Measurements from ENCODE around the gene TTC28. TPM values are rescaled to one million over a fixed set of nuclear protein-coding genes. Genes with fewer than 3 reads are reported as not detected.

TTC28 gene
- total and polyA plus RNA-seq, 8 donors: 2.2 to 18.6 (median 11.5) TPM

- ATAC-seq (no peak), DNase-seq (peak in 3 of 6 donors; percentile 9 to 35 (median 10)), FAIRE-seq (no peak)
- TF ChIP-seq, protein P1, sequence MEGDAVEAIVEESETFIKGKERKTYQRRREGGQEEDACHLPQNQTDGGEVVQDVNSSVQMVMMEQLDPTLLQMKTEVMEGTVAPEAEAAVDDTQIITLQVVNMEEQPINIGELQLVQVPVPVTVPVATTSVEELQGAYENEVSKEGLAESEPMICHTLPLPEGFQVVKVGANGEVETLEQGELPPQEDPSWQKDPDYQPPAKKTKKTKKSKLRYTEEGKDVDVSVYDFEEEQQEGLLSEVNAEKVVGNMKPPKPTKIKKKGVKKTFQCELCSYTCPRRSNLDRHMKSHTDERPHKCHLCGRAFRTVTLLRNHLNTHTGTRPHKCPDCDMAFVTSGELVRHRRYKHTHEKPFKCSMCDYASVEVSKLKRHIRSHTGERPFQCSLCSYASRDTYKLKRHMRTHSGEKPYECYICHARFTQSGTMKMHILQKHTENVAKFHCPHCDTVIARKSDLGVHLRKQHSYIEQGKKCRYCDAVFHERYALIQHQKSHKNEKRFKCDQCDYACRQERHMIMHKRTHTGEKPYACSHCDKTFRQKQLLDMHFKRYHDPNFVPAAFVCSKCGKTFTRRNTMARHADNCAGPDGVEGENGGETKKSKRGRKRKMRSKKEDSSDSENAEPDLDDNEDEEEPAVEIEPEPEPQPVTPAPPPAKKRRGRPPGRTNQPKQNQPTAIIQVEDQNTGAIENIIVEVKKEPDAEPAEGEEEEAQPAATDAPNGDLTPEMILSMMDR (IDR thresholded peaks at IDR 0.05): no peak
- Histone ChIP-seq H3K4me3 (no peak overlapping the region), H3K27me3 (no peaks in the 10 kb centered on the region), H3K36me3 (no peaks in the 10 kb centered on the region), H3K27ac (no peak overlapping the region), H3K9me3 (no peaks in the 10 kb centered on the region), H3K4me1 (no peaks in the 10 kb centered on the region)
- intact Hi-C loops (cut with DNase I): no loop called here
- 92 to 93% methylated on average over 4 of the region's 4 CpGs for WGBS, 2 donors
Measured at GRCh38 chr22:28017859-28018258, 661.8 kb downstream of the TTC28 start.

GRCh38 chr22:28017558-28017820 lies 662.2 kb downstream of the TTC28 start:
- Histone ChIP-seq H3K4me1 (no peaks in the 10 kb centered on the region), H3K9me3 (no peaks in the 10 kb centered on the region), H3K27ac (no peak overlapping the region), H3K36me3 (no peaks in the 10 kb centered on the region), H3K27me3 (no peaks in the 10 kb centered on the region), H3K4me3 (no peak overlapping the region)
- no peak for FAIRE-seq
- intact Hi-C loops (cut with DNase I): no loop called here
- no peak for ATAC-seq
- TF ChIP-seq, protein P1 (IDR thresholded peaks at IDR 0.05): no peak
- no peak for DNase-seq
- 94 to 96% methylated on average over 2 of the region's 2 CpGs for WGBS, 2 donors

DNA sequence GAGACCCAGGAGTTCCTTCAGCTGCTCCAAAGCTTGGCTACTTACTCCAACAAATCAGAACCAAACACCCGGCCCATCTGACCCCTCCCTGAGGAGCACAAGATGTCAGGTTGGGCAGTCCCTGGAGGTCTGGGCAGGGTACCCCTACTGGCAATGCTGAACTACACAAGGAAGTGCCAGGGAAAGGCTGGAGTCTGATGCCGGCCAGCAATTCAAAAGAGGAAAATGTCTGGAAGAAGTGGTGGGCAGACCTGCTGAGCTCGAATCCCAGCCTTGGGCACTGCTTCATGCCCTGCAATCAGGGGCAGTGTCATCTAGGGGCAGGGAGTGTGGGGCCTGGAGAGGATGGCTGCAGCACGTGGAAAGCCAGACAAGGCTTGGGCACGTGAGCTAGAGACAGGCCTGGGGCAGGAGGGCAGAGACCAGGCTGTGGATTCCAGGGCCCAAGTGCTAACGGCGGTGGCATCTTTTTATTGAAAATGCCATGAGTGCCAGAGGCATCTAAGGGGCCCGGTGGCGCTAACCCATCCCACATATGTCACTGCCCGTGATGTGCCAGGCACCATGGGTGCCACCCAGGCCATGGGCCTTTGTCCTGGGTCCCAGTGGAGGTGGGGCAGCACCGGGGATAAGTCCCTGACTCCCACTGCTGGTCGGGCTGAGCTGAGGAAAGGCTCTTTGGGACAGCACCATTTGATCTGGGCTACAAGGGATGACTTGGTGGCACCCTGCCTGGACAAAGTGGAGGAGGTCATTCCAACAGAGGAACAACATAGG lies 662.7 kb downstream of the TTC28 start:
- FAIRE-seq (no peak), DNase-seq (peak in 2 of 6 donors; percentile 12 to 43), ATAC-seq (no peak)
- WGBS, 2 donors: 91 to 92% methylated on average over 12 of the region's 12 CpGs
- TF ChIP-seq, protein P1 (IDR thresholded peaks at IDR 0.05): no peak
- Histone ChIP-seq H3K9me3 (no peaks in the 10 kb centered on the region), H3K27me3 (no peaks in the 10 kb centered on the region), H3K27ac (no peak overlapping the region), H3K4me1 (no peaks in the 10 kb centered on the region), H3K4me3 (no peak overlapping the region), H3K36me3 (no peaks in the 10 kb centered on the region)
- intact Hi-C loops (cut with DNase I): no loop called here

DNA sequence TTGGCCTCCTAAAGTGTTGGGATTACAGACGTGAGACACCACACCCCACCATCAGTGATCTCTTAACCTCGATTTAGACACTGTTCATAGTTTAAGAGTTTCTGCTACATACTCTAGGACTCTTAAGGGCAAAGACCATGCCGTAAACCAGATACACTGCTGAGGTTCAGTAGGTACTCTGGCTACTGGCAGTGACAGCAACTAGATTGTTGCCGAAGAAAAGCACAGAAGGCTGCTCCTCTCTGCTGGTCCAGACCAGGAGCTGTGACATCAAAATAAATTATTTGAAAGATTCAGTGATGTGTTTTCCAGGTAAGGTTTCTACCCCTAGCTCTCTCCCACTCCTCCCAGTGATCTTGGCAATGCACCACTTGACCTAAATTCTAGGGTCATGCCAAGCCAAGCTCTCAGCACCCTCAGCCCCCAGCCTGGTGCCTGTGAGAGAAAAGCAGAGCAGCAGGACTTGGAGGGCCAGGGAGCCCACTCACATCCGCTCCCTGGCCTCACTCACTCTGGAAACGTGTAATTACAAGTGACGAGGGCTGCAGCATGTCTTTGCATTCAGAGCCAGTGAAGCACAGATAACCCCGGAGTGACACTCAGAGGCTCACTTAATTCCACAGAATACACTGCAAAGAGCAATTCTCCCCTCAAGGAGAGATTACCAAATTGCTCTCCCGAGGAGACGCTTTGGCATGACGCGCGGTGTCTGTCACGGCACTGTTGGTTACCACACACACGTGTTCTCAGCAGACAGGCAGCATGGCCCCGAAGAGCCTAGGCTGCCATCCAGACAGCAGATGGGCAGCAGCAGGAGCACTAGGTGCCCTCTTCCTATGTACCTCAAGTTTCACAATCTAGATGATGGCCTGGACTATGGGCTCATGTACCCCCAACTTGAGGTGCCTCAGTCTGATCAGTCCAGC lies 663.7 kb downstream of the TTC28 start:
- no peaks in the 10 kb centered on the region for H3K27me3 ChIP-seq
- intact Hi-C loops (cut with DNase I): no loop called here
- no peaks in the 10 kb centered on the region for H3K9me3 ChIP-seq
- no peak overlapping the region for H3K4me3 ChIP-seq
- TF ChIP-seq, protein P1 (IDR thresholded peaks at IDR 0.05): no peak
- WGBS, 2 donors: 88 to 92% methylated on average over 16 of the region's 16 CpGs
- ATAC-seq (no peak), FAIRE-seq (no peak), DNase-seq (peak in 2 of 6 donors; percentile 6 to 32)
- H3K27ac ChIP-seq: no peak overlapping the region
- no peaks in the 10 kb centered on the region for H3K4me1 ChIP-seq
- no peaks in the 10 kb centered on the region for H3K36me3 ChIP-seq
